HepG2 (cell line): ENCODE data around the gene TMEM127. TPM values are rescaled to one million over a fixed set of nuclear protein-coding genes. Genes with fewer than 3 reads are reported as not detected.
A peak's percentile ranks its signal among the peaks of the same experiment; 100 is the strongest.

Experiments
- ATAC-seq: fragments of 200-7000 bp; cut with Tn5 transposase; 3 replicates; pipeline ENCODE4 v1.9.1; 2020; ENCODE audit warnings: mild to moderate bottlenecking, moderate library complexity
- BruUV-seq: library from RNA; stranded (reverse); fragments of 400-500 nt; replicated peaks from 2 replicates; lab custom pipeline; 2021; lab: Mats Ljungman, UMichigan
- CTCF ChIA-PET: fragments of 300-600 bp; formaldehyde crosslinking; extraction: SDS; loops from one replicate; lab custom pipeline; 2021; ENCODE audit warnings: low total read pairs, inconsistent platforms, low intra/inter-chr PET ratio; lab: Yijun Ruan, JAX
- POLR2A ChIA-PET: fragments of 350-600 bp; sonication (Branson Sonifier 250); formaldehyde crosslinking; loops from one replicate; lab custom pipeline; 2020; ENCODE audit warnings: antibody characterized with exemption, inconsistent platforms; lab: Yijun Ruan, JAX
- DNase-seq: peaks from one replicate; pipeline ENCODE4 v3.0.0-alpha.2; 2015; ENCODE audit warnings: low spot score
- FAIRE-seq: peaks from 3 replicates; lab custom pipeline; 2011; peaks lifted over from hg19 to GRCh38; lab: Jason Lieb, UNC
- H2AFZ ChIP-seq: one replicate; pipeline ENCODE4 v1.6.1; 2011; ENCODE audit warnings: low read length, inconsistent platforms
- H3K27ac ChIP-seq: fragments of 300-600 bp; 3 replicates; pipeline ENCODE4 v1.8.0; 2011; ENCODE audit warnings: mixed run types, mild to moderate bottlenecking, mixed read lengths, low read length, inconsistent platforms; ENCODE audit not compliant: insufficient read depth; ENCODE audit errors: extremely low read length
- H3K27me3 ChIP-seq, 2 experiments: fragments of 200-600 bp in 1 of 2; 2 replicates in 1 of 2; 3 replicates in 1 of 2; pipeline versions ENCODE4 v1.6.0 to v1.8.0; 2011; ENCODE audit warnings: low read length in 2 of 2, mild to moderate bottlenecking in 2 of 2, moderate library complexity in 2 of 2, inconsistent platforms in 1 of 2; ENCODE audit not compliant: insufficient read depth in 2 of 2, control insufficient read depth in 1 of 2
- H3K36me3 ChIP-seq, 2 experiments: fragments of 200-600 bp in 1 of 2; replicated peaks in 1 of 2; 2 replicates in 1 of 2; 3 replicates in 1 of 2; pipeline versions ENCODE4 v1.5.1 to v1.8.0; 2011; ENCODE audit warnings: low read length in 2 of 2, inconsistent platforms in 1 of 2; ENCODE audit not compliant: insufficient read depth in 2 of 2, control insufficient read depth in 1 of 2
- H3K4me1 ChIP-seq: 2 replicates; pipeline ENCODE4 v1.5.1; 2012; ENCODE audit warnings: low read length, inconsistent platforms; ENCODE audit not compliant: insufficient read depth
- H3K4me2 ChIP-seq: 2 replicates; pipeline ENCODE4 v1.6.0; 2011; ENCODE audit warnings: low read depth, low read length, inconsistent platforms
- H3K4me3 ChIP-seq, 3 experiments: fragments of 200-600 bp in 1 of 3; sonication (generic), shearing (Covaris generic) in 1 of 3; replicated peaks in 1 of 3; 2 replicates each; pipeline ENCODE4 v1.5.1; 2011 to 2016; ENCODE audit warnings: low read length in 3 of 3, inconsistent platforms in 2 of 3, low read depth in 2 of 3, mild to moderate bottlenecking in 2 of 3, control low read depth in 1 of 3, mixed read lengths in 1 of 3; ENCODE audit not compliant: insufficient read depth in 1 of 3
- H3K79me2 ChIP-seq: one replicate; pipeline ENCODE4 v1.6.1; 2011; ENCODE audit warnings: low read length, inconsistent platforms; ENCODE audit not compliant: insufficient read depth
- H3K9ac ChIP-seq: 2 replicates; pipeline ENCODE4 v1.6.0; 2011; ENCODE audit warnings: mild to moderate bottlenecking, low read depth, low read length, inconsistent platforms; ENCODE audit not compliant: insufficient read depth
- H3K9me3 ChIP-seq: 2 replicates; pipeline ENCODE4 v1.5.1; 2012; ENCODE audit warnings: mild to moderate bottlenecking, low read length
- H4K20me1 ChIP-seq: 2 replicates; pipeline ENCODE4 v1.6.0; 2011; ENCODE audit warnings: inconsistent platforms, mild to moderate bottlenecking, low read length, moderate library complexity; ENCODE audit not compliant: insufficient read depth
- CEBPG ChIP-seq: IDR thresholded peaks from 2 replicates; pipeline ENCODE4 v1.6.1; 2016
- DPF2 ChIP-seq: sonication (generic); formaldehyde crosslinking; IDR thresholded peaks from 2 replicates; pipeline ENCODE4 v1.4.0; 2020; ENCODE audit warnings: mild to moderate bottlenecking, low read depth, missing genetic modification reagents, borderline replicate concordance
- HNF1B ChIP-seq: sonication (generic); formaldehyde crosslinking; IDR thresholded peaks from 2 replicates; pipeline ENCODE4 v1.5.1; 2020; ENCODE audit warnings: mild to moderate bottlenecking, moderate library complexity, missing genetic modification reagents
- KAT7 ChIP-seq: IDR thresholded peaks from 2 replicates; pipeline ENCODE4 v1.6.1; 2018; ENCODE audit warnings: borderline replicate concordance, missing compliant biosample characterization
- MEF2D ChIP-seq: sonication (generic); formaldehyde crosslinking; IDR thresholded peaks from 2 replicates; pipeline ENCODE4 v1.5.1; 2020; ENCODE audit warnings: mild to moderate bottlenecking, missing genetic modification reagents
- PITX1 ChIP-seq: sonication (generic); formaldehyde crosslinking; IDR thresholded peaks from 2 replicates; pipeline ENCODE4 v1.5.1; 2020; ENCODE audit warnings: mild to moderate bottlenecking, missing genetic modification reagents
- TEAD3 ChIP-seq: optimal IDR thresholded peaks from 2 replicates; pipeline ENCODE3; 2016; ENCODE audit warnings: borderline replicate concordance
- TFAP4 ChIP-seq: sonication (generic); IDR thresholded peaks from 2 replicates; pipeline ENCODE4 v1.6.1; 2016; ENCODE audit warnings: low read depth, borderline replicate concordance
- ZBTB26 ChIP-seq: IDR thresholded peaks from 2 replicates; pipeline ENCODE4 v1.6.1; 2016; ENCODE audit warnings: missing compliant biosample characterization, missing genetic modification reagents, borderline replicate concordance
- ZBTB38 ChIP-seq: sonication (generic); formaldehyde crosslinking; IDR thresholded peaks from 2 replicates; pipeline ENCODE4 v1.5.1; 2020; ENCODE audit warnings: mild to moderate bottlenecking, missing genetic modification reagents
- ZBTB4 ChIP-seq: sonication (generic); formaldehyde crosslinking; IDR thresholded peaks from 2 replicates; pipeline ENCODE4 v1.4.0; 2020; ENCODE audit warnings: missing genetic modification reagents, mild to moderate bottlenecking, borderline replicate concordance
- ZC3H4 ChIP-seq: sonication (generic); formaldehyde crosslinking; IDR thresholded peaks from 2 replicates; pipeline ENCODE4 v1.4.0; 2020; ENCODE audit warnings: missing genetic modification reagents, borderline replicate concordance
- ZNF713 ChIP-seq: sonication (generic); formaldehyde crosslinking; IDR thresholded peaks from 2 replicates; pipeline ENCODE4 v1.4.0; 2020; ENCODE audit warnings: mild to moderate bottlenecking, missing genetic modification reagents
- ZNF740 ChIP-seq: sonication (generic); formaldehyde crosslinking; IDR thresholded peaks from 2 replicates; pipeline ENCODE4 v1.4.0; 2020; ENCODE audit warnings: missing genetic modification reagents
- WGBS: methylation state at CpG from one replicate; pipeline ENCODE4 v1.1.6; 2017; ENCODE audit warnings: low lambda C conversion rate; 5-methylcytosine and 5-hydroxymethylcytosine counted together
- in situ Hi-C: cut with HindIII; loops from 2 replicates; pipeline ENCODE4 v1.10.0; 2017; ENCODE audit warnings: low pct_unique_long_range_greater_than_20kb; ENCODE audit not compliant: extremely low pct_ligation_motif_present
- intact Hi-C: fragments of 100-400 bp; cut with micrococcal nuclease; formaldehyde crosslinking; loops from one replicate; pipeline ENCODE4 v1.10.0; 2022; ENCODE audit not compliant: unreplicated experiment
- polyA plus RNA-seq, 8 experiments: library from polyadenylated mRNA; depleted of rRNA in 3 of 8; stranded (reverse) in 7 of 8; unstranded in 1 of 8; fragments of >200 nt; fragmentation: Illumina TruSeq in 4 of 8; extraction: Trizol in 4 of 8; gene quantifications; 2 replicates each; pipeline versions ENCODE4 v1.2.1 to v1.2.3, GENCODE V29; 2011 to 2016; ENCODE audit warnings: low read depth in 4 of 8, missing spikeins in 1 of 8, mixed read lengths in 1 of 8; ENCODE audit not compliant: insufficient read depth in 1 of 8
- total RNA-seq, 5 experiments: library from RNA; depleted of rRNA; stranded (reverse); fragments of >200 nt; fragmentation: Illumina TruSeq; extraction: Trizol; gene quantifications; 2 replicates each; pipeline ENCODE4 v1.2.3, GENCODE V29; 2016; ENCODE audit warnings: low read depth in 1 of 5

Gene TMEM127
- total and polyA plus RNA-seq, 2 of the 13 experiments (the other 11 are each of a cell fraction or from before 2014, with no cell fraction given): 21.5 to 33.9 TPM

- no peak for FAIRE-seq
- BruUV-seq: no TSS peak
- POLR2A ChIA-PET: interaction anchor here (1.2 to 4.2 kb wide), 15 partner anchors 9 to 126 kb away, joined by 3 to 91 read pairs (median 10); partner anchors contain the start of genes CIAO1, NCAPH, SNRNP200 and TMEM127
Observed at GRCh38 chr2:96209729-96210085, 56.1 kb downstream of the TMEM127 start.

More at GRCh38 chr2:96209729-96210085, 56.1 kb downstream of the TMEM127 start:
- Histone ChIP-seq H3K79me2 (peaks cover 50% of the 10 kb centered on the region), H3K4me2 (peak overlapping the region; percentile 90), H2AFZ (no peak overlapping the region), H3K4me1 (peaks cover 50% of the 10 kb centered on the region), H3K9ac (peak overlapping the region; percentile 67), H3K9me3 (no peaks in the 10 kb centered on the region), H3K27me3 (no peaks in the 10 kb centered on the region; a peak in 1 of 5 replicates), H3K4me3 (peak overlapping the region; percentile 81 to 96 (median 84); a peak in 4 of 6 replicates), H3K36me3 (peaks cover 0 to 5% of the 10 kb centered on the region in 2 experiments; a peak in 1 of 5 replicates), H3K27ac (peak overlapping the region; percentile 99), H4K20me1 (peaks cover 32% of the 10 kb centered on the region)
- TF ChIP-seq TEAD3 (CRISPR knock-in tag) (peak; percentile 39), ZBTB38 (peak; percentile 71; the same call in 1 of the 2 replicates), ZBTB4 (CRISPR knock-in tag) (0 out of 2 replicates have a peak, but pooled peaks have one; percentile 56), ZBTB26 (CRISPR knock-in tag) (0 out of 2 replicates have a peak, but pooled peaks have one; percentile 19), TFAP4 (no peak), CEBPG (CRISPR knock-in tag) (peak; percentile 18; the same call in 1 of the 2 replicates), DPF2 (CRISPR knock-in tag) (no peak), MEF2D (CRISPR knock-in tag) (peak; percentile 50; the same call in 1 of the 2 replicates), PITX1 (CRISPR knock-in tag) (no peak), HNF1B (CRISPR knock-in tag) (peak; percentile 42; the same call in 1 of the 2 replicates), KAT7 (CRISPR knock-in tag) (0 out of 2 replicates have a peak, but pooled peaks have one; percentile 7), ZNF740 (no peak), ZC3H4 (CRISPR knock-in tag) (0 out of 2 replicates have a peak, but pooled peaks have one; percentile 51), ZNF713 (CRISPR knock-in tag) (0 out of 2 replicates have a peak, but pooled peaks have one; percentile 20)
- no peak for ATAC-seq
- no peak for DNase-seq
- CTCF ChIA-PET: no interaction called here
- intact Hi-C loops: loop anchor here (10.0 kb wide), 1 partner anchor 115 kb away; the partner anchor contains the start of gene ITPRIPL1
- in situ Hi-C loops: loop anchor here (5.0 kb wide), 1 partner anchor 53 kb away; no protein-coding TSS in a partner anchor
- WGBS: 94% methylated on average over 9 of the region's 9 CpGs
